Mesothelial cell of epicardium (in vitro differentiated cells): ENCODE results near the gene CLCN7. TPM values are rescaled to one million over a fixed set of nuclear protein-coding genes. Genes with fewer than 3 reads are reported as not detected.
A peak's percentile ranks its signal among the peaks of the same experiment; 100 is the strongest.

ENCODE experiments used
- DNase-seq, 2 experiments: peaks; one replicate each; pipeline ENCODE4 v3.0.0; 2021; ENCODE audit warnings: low spot score in 2 of 2; ENCODE audit not compliant: unreplicated experiment in 2 of 2
- H3K27ac Mint-ChIP-seq: 2 replicates; pipeline ENCODE4 v1.8.0; 2021; ENCODE audit warnings: mixed read lengths
- H3K27me3 Mint-ChIP-seq: 2 replicates; pipeline ENCODE4 v1.8.0; 2021; ENCODE audit warnings: low read depth, mixed read lengths
- H3K36me3 Mint-ChIP-seq: 2 replicates; pipeline ENCODE4 v1.8.0; 2021; ENCODE audit warnings: mixed read lengths
- H3K4me1 Mint-ChIP-seq: 2 replicates; pipeline ENCODE4 v1.8.0; 2021; ENCODE audit warnings: mixed read lengths
- H3K4me3 Mint-ChIP-seq: 2 replicates; pipeline ENCODE4 v1.8.0; 2021; ENCODE audit warnings: mild to moderate bottlenecking, moderate library complexity, mixed read lengths
- H3K9me3 Mint-ChIP-seq: 2 replicates; pipeline ENCODE4 v1.8.0; 2021; ENCODE audit warnings: mixed read lengths
- CTCF ChIP-seq: fragments of 200-600 bp; sonication (generic); IDR thresholded peaks from one replicate; pipeline ENCODE4 v1.5.0; 2021; ENCODE audit warnings: antibody characterized with exemption; ENCODE audit not compliant: unreplicated experiment
- total RNA-seq: library from RNA; stranded (reverse); gene quantifications from 3 replicates; pipeline ENCODE4 v1.2.1, GENCODE V29; 2021

Gene CLCN7
- total RNA-seq, 1 donor from 2014 or later = 94.6 TPM

- Mint-ChIP-seq H3K36me3 (no peaks in the 10 kb centered on the region), H3K9me3 (peaks cover 10% of the 10 kb centered on the region), H3K27ac (no peak overlapping the region)
These were observed 2.2 kb upstream of the CLCN7 start for GRCh38 chr16:1477033-1477432.

GRCh38 chr16:1475552-1476114 is 805 bp upstream of the CLCN7 start:
- peaks cover 2% of the 10 kb centered on the region for H3K27me3 Mint-ChIP-seq
- no peaks in the 10 kb centered on the region for H3K36me3 Mint-ChIP-seq
- peaks cover 19% of the 10 kb centered on the region for H3K4me1 Mint-ChIP-seq
- H3K27ac Mint-ChIP-seq = peak overlapping the region; percentile 87
- peak overlapping the region; percentile 68 for H3K4me3 Mint-ChIP-seq
- no peak for TF ChIP-seq CTCF
- H3K9me3 Mint-ChIP-seq = peaks cover 10% of the 10 kb centered on the region
- no peak for DNase-seq

More at GRCh38 chr16:1477033-1477432, 2.2 kb upstream of the CLCN7 start:
- Mint-ChIP-seq H3K27me3 (peaks cover 8% of the 10 kb centered on the region), H3K4me1 (peaks cover 16% of the 10 kb centered on the region), H3K4me3 (no peak overlapping the region)
- TF ChIP-seq CTCF = no peak
- no peak for DNase-seq

DNA sequence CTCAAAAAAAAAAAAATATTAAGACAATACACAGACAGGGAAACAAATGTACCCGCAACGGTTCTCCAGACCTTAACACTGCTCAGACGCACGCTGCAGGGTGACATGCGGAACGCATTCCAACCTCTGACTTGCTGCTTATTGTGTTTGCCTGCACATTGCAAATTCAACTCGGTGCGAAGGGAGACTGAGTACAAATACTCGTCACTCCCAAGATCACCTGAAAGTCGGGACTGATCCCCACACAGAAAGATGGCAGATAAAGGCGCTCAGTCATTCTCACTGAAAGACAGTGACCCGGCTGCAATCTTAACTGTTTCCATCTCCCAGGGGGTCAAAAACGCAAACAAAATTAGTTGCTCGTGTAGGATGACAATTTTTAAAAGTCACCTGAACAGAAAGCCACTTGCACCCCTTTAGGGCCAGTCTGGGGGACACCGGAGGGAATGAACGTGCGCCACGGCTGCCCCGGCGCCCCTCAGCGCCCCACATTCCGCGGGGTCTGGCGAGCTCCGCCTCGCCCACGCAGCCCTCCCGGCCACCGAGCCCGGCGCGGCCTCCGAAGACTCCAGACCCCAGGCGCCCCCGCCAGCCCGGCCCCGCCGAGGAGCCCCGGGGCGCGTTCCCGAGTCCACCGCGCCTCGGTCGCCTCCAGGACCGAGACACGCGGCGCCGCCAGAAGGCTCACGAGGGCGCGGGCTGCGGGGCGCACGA is 589 bp downstream of the CLCN7 start:
- no peak for TF ChIP-seq CTCF
- Mint-ChIP-seq H3K27ac (peak overlapping the region; percentile 83), H3K9me3 (peaks cover 10% of the 10 kb centered on the region), H3K4me3 (peak overlapping the region; percentile 72), H3K36me3 (no peaks in the 10 kb centered on the region), H3K27me3 (peaks cover 2% of the 10 kb centered on the region), H3K4me1 (peaks cover 19% of the 10 kb centered on the region)
- no peak for DNase-seq

GRCh38 chr16:1472974-1473373 is 1.9 kb downstream of the CLCN7 start:
- Mint-ChIP-seq H3K36me3 (no peaks in the 10 kb centered on the region), H3K27me3 (no peaks in the 10 kb centered on the region), H3K9me3 (peaks cover 5% of the 10 kb centered on the region), H3K4me3 (peak overlapping the region; percentile 58), H3K4me1 (peaks cover 19% of the 10 kb centered on the region), H3K27ac (peak overlapping the region; percentile 76)
- DNase-seq = no peak
- TF ChIP-seq CTCF = no peak

GRCh38 chr16:1471569-1472194 is 3.1 kb downstream of the CLCN7 start:
- DNase-seq = no peak
- Mint-ChIP-seq H3K36me3 (no peaks in the 10 kb centered on the region), H3K27ac (no peak overlapping the region)

More at GRCh38 chr16:1471569-1472194, 3.1 kb downstream of the CLCN7 start:
- Mint-ChIP-seq H3K4me1 (peaks cover 19% of the 10 kb centered on the region), H3K9me3 (no peaks in the 10 kb centered on the region), H3K27me3 (no peaks in the 10 kb centered on the region), H3K4me3 (no peak overlapping the region)
- TF ChIP-seq CTCF = no peak
